22Rv1 (cell line): ENCODE measurements around the gene MTG2.
A peak's percentile ranks its signal among the peaks of the same experiment; 100 is the strongest.

Source experiments
- H3K27ac ChIP-seq: fragments of 450-650 bp; 2 replicates; pipeline ENCODE4 v1.5.1; 2017
- CTCF ChIP-seq: fragments of 450-650 bp; IDR thresholded peaks from 2 replicates; pipeline ENCODE4 v1.5.1; 2017; ENCODE audit warnings: mild to moderate bottlenecking
- ZFX ChIP-seq: fragments of 450-650 bp; IDR thresholded peaks from 2 replicates; pipeline ENCODE4 v1.6.1; 2017; ENCODE audit warnings: antibody characterized with exemption, borderline replicate concordance

Gene MTG2

GRCh38 chr20:62208795-62209755 lies 26.2 kb downstream of the MTG2 start:
- TF ChIP-seq CTCF = 0 out of 2 replicates have a peak, but pooled peaks have one; percentile 10
- TF ChIP-seq ZFX = no peak
- H3K27ac ChIP-seq = no peak overlapping the region

DNA sequence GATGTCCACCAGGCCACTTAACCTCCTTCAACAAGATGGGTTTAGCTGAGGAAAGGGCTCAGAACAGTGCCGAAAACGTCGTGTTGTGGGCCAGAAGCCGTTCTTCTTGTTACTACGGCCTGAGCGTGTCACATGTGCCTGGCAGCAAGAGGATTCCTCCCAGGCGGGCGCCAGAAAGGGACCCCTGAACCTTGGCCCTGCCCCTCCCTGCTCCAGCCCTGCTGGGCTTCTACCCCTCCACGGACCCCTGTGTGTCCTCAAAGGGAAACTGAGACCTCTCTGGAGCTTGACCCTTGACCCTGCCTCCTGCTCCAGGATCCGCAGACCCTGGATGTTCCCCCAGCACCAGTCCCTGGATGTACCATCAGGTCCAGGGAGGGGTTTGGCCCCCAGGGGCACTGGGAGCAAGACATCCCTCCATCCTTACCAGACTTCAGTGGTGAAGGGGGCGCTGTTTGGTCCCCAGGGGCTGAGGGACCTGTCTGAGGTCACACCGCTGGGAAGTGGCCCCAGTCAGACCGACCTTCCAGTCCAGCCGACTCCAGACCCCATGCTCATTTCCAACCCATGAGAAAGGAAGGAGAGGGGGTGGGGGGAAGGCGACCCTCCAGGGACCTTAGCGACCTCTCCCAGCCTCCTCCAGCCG lies 27.1 kb downstream of the MTG2 start:
- no peak overlapping the region for H3K27ac ChIP-seq
- no peak for TF ChIP-seq ZFX
- no peak for TF ChIP-seq CTCF

DNA sequence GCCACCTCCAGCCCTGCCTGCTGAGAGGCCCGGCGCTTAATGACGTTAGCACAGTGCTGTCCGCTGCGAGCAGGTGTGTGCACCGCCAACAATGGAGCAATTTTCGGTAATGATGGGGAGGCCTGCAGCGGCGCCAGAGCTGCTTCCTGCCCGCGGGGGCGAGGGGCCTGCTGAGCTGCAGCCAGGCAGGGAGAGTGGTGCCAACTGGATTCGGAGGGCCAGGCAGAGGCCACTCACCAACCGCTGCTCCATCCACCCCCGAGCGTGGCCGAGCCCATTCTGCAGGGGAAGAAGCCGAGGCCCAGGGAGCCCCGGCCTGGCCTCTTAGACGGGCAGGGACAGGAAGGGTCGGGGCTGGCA lies 27.6 kb downstream of the MTG2 start:
- no peak overlapping the region for H3K27ac ChIP-seq
- TF ChIP-seq ZFX = no peak
- no peak for TF ChIP-seq CTCF

DNA sequence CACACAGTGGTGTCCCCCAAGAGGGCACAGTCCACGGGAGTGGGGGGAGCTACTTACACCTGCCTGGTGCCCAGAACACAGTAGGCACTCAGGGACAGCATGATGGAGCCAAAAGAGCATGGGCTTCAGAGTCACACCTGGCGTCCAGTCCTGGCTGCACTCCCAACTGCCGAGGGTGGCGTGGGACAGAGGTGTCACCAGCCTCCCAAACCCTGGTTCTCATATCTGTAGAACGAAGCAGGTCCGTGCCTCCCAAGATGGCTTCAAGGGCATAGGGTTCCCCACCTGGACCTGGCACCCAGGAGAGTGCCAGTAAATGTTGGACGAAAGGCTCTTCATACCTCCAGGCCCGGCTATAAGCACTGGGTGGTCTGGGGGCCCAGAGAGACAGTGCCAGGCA lies 28.4 kb downstream of the MTG2 start:
- no peak for TF ChIP-seq ZFX
- TF ChIP-seq CTCF = no peak
- no peak overlapping the region for H3K27ac ChIP-seq

DNA sequence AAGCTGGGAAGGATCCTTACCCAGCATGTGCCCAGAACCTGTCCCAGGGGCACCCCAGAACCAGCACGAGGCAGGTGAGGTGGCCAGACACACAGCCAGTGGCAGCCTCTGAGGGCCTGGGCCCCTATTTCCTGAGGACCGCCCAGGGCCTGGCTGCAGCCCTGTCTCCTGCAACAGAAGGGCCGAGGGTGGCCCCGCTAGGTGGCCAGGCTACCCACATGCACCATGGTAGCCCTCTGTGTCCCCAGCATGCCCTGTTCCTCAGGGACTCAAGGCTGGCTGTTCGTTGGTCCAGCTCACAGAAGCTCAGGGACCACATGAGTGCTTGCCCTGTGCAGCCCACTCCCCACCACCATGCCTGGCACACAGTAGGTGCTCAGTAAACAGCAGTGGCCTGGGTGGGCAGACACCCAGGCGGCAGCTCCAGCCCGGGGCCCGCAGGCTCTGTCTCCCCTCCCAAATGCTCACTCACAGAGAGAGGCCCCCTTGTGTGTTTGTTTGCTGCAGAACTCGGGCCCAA lies 29.0 kb downstream of the MTG2 start:
- no peak overlapping the region for H3K27ac ChIP-seq
- TF ChIP-seq CTCF = no peak
- no peak for TF ChIP-seq ZFX

DNA sequence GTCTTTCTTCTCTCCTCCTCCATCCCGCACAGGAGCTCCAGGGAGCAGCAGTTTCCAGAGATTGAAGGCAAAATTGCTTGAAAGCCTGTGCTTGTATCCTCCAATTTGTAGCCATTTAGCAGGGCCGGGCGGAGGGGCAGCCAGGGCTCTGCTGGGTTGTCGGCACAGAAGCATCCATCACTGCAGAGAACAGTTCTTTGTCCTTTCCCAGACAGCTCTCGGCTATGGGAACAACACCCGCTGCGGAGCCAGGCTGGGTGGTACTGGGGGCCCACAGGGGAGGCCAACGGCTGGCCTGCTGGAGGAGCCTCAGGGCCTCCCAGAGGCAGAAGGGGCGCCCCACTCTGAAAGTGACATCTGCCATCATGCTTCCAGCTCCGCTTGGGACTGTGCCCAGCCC lies 29.5 kb downstream of the MTG2 start:
- TF ChIP-seq ZFX (no peak), CTCF (no peak)

DNA sequence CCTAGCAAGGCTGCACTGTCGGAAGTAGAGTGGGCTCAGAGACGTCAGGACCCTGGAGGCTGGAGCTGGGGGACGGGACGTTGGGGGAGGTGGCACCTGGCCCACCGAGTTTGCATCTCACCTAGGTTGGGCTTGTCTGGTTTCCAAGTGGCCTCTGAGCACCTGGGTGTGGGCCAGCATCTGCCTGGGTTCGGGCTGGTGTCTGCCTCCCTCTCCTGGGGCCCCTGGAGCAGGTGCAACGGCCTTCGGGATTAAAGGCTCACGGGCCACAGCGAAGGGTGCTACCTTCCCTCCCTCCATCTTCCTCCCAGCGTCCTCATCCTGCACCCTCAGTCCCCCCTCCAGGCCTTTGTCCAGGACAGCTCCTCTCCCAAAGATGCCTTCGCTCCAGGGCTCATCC lies 31.2 kb downstream of the MTG2 start:
- TF ChIP-seq ZFX (no peak), CTCF (no peak)
- H3K27ac ChIP-seq = no peak overlapping the region

More for the DNA sequence above, 29.5 kb downstream of the MTG2 start:
- H3K27ac ChIP-seq = no peak overlapping the region
